WTC11 (cell line): ENCODE results near the gene KIF26A. TPM values are rescaled to one million over a fixed set of nuclear protein-coding genes. Genes with fewer than 3 reads are reported as not detected.

Source experiments
- ATAC-seq: fragments of 200-7000 bp; cut with Tn5 transposase; 2 replicates; pipeline ENCODE4 v1.10.0; 2021; ENCODE audit warnings: mild to moderate bottlenecking, moderate library complexity
- CTCF ChIA-PET: fragments of 300-600 bp; sonication (Branson Sonifier 250); formaldehyde crosslinking; loops from one replicate; lab custom pipeline; 2021; ENCODE audit warnings: antibody characterized with exemption; lab: Charles Lee
- POLR2A ChIA-PET: fragments of 350-600 bp; sonication (Branson Sonifier 250); formaldehyde crosslinking; loops from one replicate; lab custom pipeline; 2021; ENCODE audit warnings: antibody characterized with exemption; lab: Charles Lee
- DNase-seq: peaks from one replicate; pipeline ENCODE4 v3.0.0; 2021; ENCODE audit warnings: low spot score
- H3K27ac Mint-ChIP-seq: 2 replicates; pipeline ENCODE4 v1.8.0; 2021; ENCODE audit warnings: mixed read lengths
- H3K27me3 Mint-ChIP-seq: 2 replicates; pipeline ENCODE4 v1.8.0; 2021; ENCODE audit warnings: low read depth, mild to moderate bottlenecking, moderate library complexity, mixed read lengths
- H3K36me3 Mint-ChIP-seq: 2 replicates; pipeline ENCODE4 v1.8.0; 2021; ENCODE audit warnings: mixed read lengths
- H3K4me1 Mint-ChIP-seq: 2 replicates; pipeline ENCODE4 v1.8.0; 2022; ENCODE audit warnings: mixed read lengths
- H3K4me3 Mint-ChIP-seq: 2 replicates; pipeline ENCODE4 v1.8.0; 2021; ENCODE audit warnings: mild to moderate bottlenecking, moderate library complexity, mixed read lengths
- H3K9me3 Mint-ChIP-seq: 2 replicates; pipeline ENCODE4 v1.8.0; 2021; ENCODE audit warnings: mixed read lengths
- E2F1 ChIP-seq: sonication (generic); formaldehyde crosslinking; IDR thresholded peaks from 2 replicates; pipeline ENCODE4 v1.8.0; 2022; ENCODE audit warnings: mild to moderate bottlenecking, missing genetic modification reagents
- E2F5 ChIP-seq: sonication (generic); formaldehyde crosslinking; IDR thresholded peaks from 2 replicates; pipeline ENCODE4 v1.8.1; 2022; ENCODE audit warnings: mild to moderate bottlenecking, moderate library complexity, missing genetic modification reagents
- ETV6 ChIP-seq: sonication (generic); formaldehyde crosslinking; IDR thresholded peaks from 2 replicates; pipeline ENCODE4 v1.8.1; 2022; ENCODE audit warnings: mild to moderate bottlenecking, missing genetic modification reagents
- HMGA2 ChIP-seq: fragments of 250-450 bp; sonication (Bioruptor Pico); IDR thresholded peaks from 2 replicates; pipeline ENCODE4 v1.4.0; 2021; ENCODE audit warnings: mild to moderate bottlenecking, moderate library complexity
- IRF2 ChIP-seq: sonication (generic); formaldehyde crosslinking; IDR thresholded peaks from 2 replicates; pipeline ENCODE4 v1.8.0; 2022; ENCODE audit warnings: low read depth, missing genetic modification reagents, borderline replicate concordance
- JUN ChIP-seq: sonication (generic); formaldehyde crosslinking; IDR thresholded peaks from 2 replicates; pipeline ENCODE4 v1.8.0; 2023; ENCODE audit warnings: mild to moderate bottlenecking, missing genetic modification reagents
- MLX ChIP-seq: sonication (generic); formaldehyde crosslinking; IDR thresholded peaks from 2 replicates; pipeline ENCODE4 v1.8.1; 2023; ENCODE audit warnings: mild to moderate bottlenecking, missing genetic modification reagents, moderate library complexity
- MYBL2 ChIP-seq: sonication (generic); formaldehyde crosslinking; IDR thresholded peaks from 2 replicates; pipeline ENCODE4 v1.8.1; 2023; ENCODE audit warnings: mild to moderate bottlenecking, moderate library complexity, missing genetic modification reagents
- NFATC4 ChIP-seq: fragments of 250-450 bp; sonication (Bioruptor Pico); IDR thresholded peaks from 2 replicates; pipeline ENCODE4 v1.9.0; 2021; ENCODE audit warnings: mild to moderate bottlenecking
- NFYB ChIP-seq: sonication (generic); formaldehyde crosslinking; conservative IDR thresholded peaks from 2 replicates; pipeline ENCODE4 v1.8.0; 2022; ENCODE audit warnings: low read depth, missing genetic modification reagents
- NR3C1 ChIP-seq: sonication (generic); formaldehyde crosslinking; conservative IDR thresholded peaks from 2 replicates; pipeline ENCODE4 v1.8.1; 2023; ENCODE audit warnings: low read depth, mild to moderate bottlenecking, missing genetic modification reagents
- ZBTB21 ChIP-seq: sonication (generic); formaldehyde crosslinking; IDR thresholded peaks from 2 replicates; pipeline ENCODE4 v1.8.1; 2023; ENCODE audit warnings: mild to moderate bottlenecking, missing genetic modification reagents, borderline replicate concordance
- total RNA-seq: library from RNA; stranded (reverse); gene quantifications from 3 replicates; pipeline ENCODE4 v1.2.3, GENCODE V29; 2021
- TF ChIP-seq, protein P1 (sequence below): sonication (generic); formaldehyde crosslinking; IDR thresholded peaks from 2 replicates; pipeline ENCODE4 v1.8.1; 2022; ENCODE audit warnings: missing genetic modification reagents, borderline replicate concordance
- TF ChIP-seq, protein P2 (sequence below): fragments of 250-450 bp; sonication (Bioruptor Pico); IDR thresholded peaks from 2 replicates; pipeline ENCODE4 v1.9.0; 2021; ENCODE audit warnings: mild to moderate bottlenecking
- TF ChIP-seq, protein P3 (sequence below): sonication (generic); formaldehyde crosslinking; IDR thresholded peaks from 2 replicates; pipeline ENCODE4 v1.8.1; 2023; ENCODE audit warnings: mild to moderate bottlenecking, missing genetic modification reagents, moderate library complexity
- TF ChIP-seq, protein P4 (sequence below): sonication (generic); formaldehyde crosslinking; IDR thresholded peaks from 2 replicates; pipeline ENCODE4 v1.8.0; 2023; ENCODE audit warnings: missing genetic modification reagents, mild to moderate bottlenecking, borderline replicate concordance
- TF ChIP-seq, protein P5 (sequence below): fragments of 250-450 bp; sonication (Bioruptor Pico); conservative IDR thresholded peaks from 2 replicates; pipeline ENCODE4 v1.9.0; 2021; ENCODE audit warnings: mild to moderate bottlenecking

Gene KIF26A
- total RNA-seq, 1 experiment from 2014 or later = 53.4 TPM

GRCh38 chr14:104120281-104120741 lies 18.1 kb upstream of the KIF26A start (continued):
- no peak for TF ChIP-seq E2F5
- TF ChIP-seq MYBL2 (CRISPR knock-in tag) = no peak
- TF ChIP-seq NFYB = no peak
- TF ChIP-seq JUN (CRISPR knock-in tag) = no peak
- TF ChIP-seq, protein P1, sequence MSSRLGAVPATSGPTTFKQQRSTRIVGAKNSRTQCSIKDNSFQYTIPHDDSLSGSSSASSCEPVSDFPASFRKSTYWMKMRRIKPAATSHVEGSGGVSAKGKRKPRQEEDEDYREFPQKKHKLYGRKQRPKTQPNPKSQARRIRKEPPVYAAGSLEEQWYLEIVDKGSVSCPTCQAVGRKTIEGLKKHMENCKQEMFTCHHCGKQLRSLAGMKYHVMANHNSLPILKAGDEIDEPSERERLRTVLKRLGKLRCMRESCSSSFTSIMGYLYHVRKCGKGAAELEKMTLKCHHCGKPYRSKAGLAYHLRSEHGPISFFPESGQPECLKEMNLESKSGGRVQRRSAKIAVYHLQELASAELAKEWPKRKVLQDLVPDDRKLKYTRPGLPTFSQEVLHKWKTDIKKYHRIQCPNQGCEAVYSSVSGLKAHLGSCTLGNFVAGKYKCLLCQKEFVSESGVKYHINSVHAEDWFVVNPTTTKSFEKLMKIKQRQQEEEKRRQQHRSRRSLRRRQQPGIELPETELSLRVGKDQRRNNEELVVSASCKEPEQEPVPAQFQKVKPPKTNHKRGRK = no peak
- no peak for TF ChIP-seq E2F1 (CRISPR knock-in tag)
- TF ChIP-seq, all 79 proteins: peak for 0

- ChIA-PET CTCF (interaction anchor here (0.6 to 1.8 kb wide), 3 partner anchors 24 to 43 kb away, joined by 3 to 9 read pairs (median 3); partner anchors contain the start of gene ASPG), POLR2A (no interaction called here)
- no peak for DNase-seq
- no peak for TF ChIP-seq HMGA2 (CRISPR knock-in tag)
- no peak for TF ChIP-seq MLX (CRISPR knock-in tag)
- TF ChIP-seq, protein P2, sequence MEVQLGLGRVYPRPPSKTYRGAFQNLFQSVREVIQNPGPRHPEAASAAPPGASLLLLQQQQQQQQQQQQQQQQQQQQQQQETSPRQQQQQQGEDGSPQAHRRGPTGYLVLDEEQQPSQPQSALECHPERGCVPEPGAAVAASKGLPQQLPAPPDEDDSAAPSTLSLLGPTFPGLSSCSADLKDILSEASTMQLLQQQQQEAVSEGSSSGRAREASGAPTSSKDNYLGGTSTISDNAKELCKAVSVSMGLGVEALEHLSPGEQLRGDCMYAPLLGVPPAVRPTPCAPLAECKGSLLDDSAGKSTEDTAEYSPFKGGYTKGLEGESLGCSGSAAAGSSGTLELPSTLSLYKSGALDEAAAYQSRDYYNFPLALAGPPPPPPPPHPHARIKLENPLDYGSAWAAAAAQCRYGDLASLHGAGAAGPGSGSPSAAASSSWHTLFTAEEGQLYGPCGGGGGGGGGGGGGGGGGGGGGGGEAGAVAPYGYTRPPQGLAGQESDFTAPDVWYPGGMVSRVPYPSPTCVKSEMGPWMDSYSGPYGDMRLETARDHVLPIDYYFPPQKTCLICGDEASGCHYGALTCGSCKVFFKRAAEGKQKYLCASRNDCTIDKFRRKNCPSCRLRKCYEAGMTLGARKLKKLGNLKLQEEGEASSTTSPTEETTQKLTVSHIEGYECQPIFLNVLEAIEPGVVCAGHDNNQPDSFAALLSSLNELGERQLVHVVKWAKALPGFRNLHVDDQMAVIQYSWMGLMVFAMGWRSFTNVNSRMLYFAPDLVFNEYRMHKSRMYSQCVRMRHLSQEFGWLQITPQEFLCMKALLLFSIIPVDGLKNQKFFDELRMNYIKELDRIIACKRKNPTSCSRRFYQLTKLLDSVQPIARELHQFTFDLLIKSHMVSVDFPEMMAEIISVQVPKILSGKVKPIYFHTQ = no peak
- no peak for TF ChIP-seq NFATC4 (CRISPR knock-in tag)
- TF ChIP-seq, protein P3, sequence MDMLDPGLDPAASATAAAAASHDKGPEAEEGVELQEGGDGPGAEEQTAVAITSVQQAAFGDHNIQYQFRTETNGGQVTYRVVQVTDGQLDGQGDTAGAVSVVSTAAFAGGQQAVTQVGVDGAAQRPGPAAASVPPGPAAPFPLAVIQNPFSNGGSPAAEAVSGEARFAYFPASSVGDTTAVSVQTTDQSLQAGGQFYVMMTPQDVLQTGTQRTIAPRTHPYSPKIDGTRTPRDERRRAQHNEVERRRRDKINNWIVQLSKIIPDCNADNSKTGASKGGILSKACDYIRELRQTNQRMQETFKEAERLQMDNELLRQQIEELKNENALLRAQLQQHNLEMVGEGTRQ (CRISPR knock-in tag) = no peak
- no peak for TF ChIP-seq ZBTB21 (CRISPR knock-in tag)
- TF ChIP-seq NR3C1 = no peak
- TF ChIP-seq IRF2 (CRISPR knock-in tag) = no peak
- TF ChIP-seq, protein P4, sequence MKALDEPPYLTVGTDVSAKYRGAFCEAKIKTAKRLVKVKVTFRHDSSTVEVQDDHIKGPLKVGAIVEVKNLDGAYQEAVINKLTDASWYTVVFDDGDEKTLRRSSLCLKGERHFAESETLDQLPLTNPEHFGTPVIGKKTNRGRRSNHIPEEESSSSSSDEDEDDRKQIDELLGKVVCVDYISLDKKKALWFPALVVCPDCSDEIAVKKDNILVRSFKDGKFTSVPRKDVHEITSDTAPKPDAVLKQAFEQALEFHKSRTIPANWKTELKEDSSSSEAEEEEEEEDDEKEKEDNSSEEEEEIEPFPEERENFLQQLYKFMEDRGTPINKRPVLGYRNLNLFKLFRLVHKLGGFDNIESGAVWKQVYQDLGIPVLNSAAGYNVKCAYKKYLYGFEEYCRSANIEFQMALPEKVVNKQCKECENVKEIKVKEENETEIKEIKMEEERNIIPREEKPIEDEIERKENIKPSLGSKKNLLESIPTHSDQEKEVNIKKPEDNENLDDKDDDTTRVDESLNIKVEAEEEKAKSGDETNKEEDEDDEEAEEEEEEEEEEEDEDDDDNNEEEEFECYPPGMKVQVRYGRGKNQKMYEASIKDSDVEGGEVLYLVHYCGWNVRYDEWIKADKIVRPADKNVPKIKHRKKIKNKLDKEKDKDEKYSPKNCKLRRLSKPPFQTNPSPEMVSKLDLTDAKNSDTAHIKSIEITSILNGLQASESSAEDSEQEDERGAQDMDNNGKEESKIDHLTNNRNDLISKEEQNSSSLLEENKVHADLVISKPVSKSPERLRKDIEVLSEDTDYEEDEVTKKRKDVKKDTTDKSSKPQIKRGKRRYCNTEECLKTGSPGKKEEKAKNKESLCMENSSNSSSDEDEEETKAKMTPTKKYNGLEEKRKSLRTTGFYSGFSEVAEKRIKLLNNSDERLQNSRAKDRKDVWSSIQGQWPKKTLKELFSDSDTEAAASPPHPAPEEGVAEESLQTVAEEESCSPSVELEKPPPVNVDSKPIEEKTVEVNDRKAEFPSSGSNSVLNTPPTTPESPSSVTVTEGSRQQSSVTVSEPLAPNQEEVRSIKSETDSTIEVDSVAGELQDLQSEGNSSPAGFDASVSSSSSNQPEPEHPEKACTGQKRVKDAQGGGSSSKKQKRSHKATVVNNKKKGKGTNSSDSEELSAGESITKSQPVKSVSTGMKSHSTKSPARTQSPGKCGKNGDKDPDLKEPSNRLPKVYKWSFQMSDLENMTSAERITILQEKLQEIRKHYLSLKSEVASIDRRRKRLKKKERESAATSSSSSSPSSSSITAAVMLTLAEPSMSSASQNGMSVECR (CRISPR knock-in tag) = no peak
- TF ChIP-seq ETV6 (CRISPR knock-in tag) = no peak
- TF ChIP-seq, protein P5, sequence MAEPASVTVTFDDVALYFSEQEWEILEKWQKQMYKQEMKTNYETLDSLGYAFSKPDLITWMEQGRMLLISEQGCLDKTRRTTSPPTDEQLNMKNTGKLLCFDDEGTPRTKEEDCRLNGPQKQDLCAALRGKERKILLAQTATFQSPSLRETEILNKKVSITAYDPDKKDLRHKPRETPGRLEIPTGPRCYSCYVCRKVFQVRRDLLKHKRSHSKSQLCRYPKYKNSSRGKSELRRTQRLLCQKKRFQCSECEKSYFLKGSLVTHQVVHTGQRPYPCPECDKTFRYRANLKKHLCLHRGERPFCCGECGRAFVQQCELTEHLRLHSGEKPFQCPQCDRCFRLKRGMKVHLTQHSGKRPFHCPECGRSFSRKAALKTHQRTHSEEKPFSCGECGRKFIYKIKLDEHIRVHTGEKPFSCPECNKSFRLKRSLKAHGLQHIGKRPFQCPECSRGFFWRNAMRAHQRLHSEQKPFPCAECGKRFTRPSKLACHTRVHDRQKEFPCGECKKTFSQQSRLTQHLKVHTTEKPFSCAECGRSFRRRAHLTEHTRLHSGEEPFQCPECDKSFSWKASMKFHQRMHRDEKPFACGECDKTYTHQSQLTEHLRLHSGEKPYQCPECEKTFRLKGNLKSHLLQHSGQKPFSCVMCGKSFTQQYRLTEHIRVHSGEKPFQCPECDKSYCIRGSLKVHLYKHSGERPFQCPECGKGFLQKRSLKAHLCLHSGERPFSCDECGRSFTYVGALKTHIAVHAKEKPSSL = no peak
- H3K4me1 Mint-ChIP-seq = peaks cover 4% of the 10 kb centered on the region
- no peak for ATAC-seq
- peaks cover 25% of the 10 kb centered on the region for H3K27me3 Mint-ChIP-seq
- peaks cover 19% of the 10 kb centered on the region for H3K9me3 Mint-ChIP-seq
- H3K36me3 Mint-ChIP-seq = peaks cover 11% of the 10 kb centered on the region
- no peak overlapping the region for H3K4me3 Mint-ChIP-seq
- no peak overlapping the region for H3K27ac Mint-ChIP-seq
Observed at GRCh38 chr14:104121142-104121541, 17.2 kb upstream of the KIF26A start.
